ENCODE data around the gene PLA2G2C.

GRCh38 chr1:20210736-20211460 lies 24.6 kb upstream of the PLA2G2C start:
- no peak for TF ChIP-seq CTCF (IDR thresholded peaks at IDR 0.05)
- TF ChIP-seq POLR2A (IDR thresholded peaks at IDR 0.05), result no peak
- no peak for TF ChIP-seq POLR2AphosphoS5 (IDR thresholded peaks at IDR 0.05)
